Panc1 (cell line): ENCODE results near the gene MCF2L2.

ENCODE experiments used
- TCF7L2 ChIP-seq: IDR thresholded peaks from 2 replicates; pipeline ENCODE4 v1.6.1; 2011; ENCODE audit warnings: mild to moderate bottlenecking, low read depth, low read length, inconsistent platforms
- TF ChIP-seq, protein P1 (sequence below): fragments of 450-650 bp; IDR thresholded peaks from 2 replicates; pipeline ENCODE4 v1.5.1; 2017; ENCODE audit warnings: mild to moderate bottlenecking

DNA sequence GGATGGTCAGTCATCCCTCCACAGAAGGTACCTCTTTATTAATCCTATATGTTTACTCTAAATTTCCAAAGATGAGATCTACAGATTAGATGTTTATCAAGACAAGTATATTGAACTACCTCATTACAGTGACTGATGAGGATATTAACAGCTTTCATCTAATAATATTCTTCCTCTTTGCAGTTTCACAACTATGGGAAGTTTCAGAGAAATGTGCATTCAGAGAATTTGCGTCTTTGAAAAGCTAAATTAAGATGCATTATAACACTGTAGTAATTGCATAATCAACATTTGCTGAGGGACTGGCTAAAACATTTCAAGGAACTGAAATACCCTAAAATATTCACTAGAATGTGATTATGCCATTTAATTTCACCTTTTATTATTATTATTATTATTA, 46.7 kb downstream of the MCF2L2 start:
- TF ChIP-seq, protein P1, sequence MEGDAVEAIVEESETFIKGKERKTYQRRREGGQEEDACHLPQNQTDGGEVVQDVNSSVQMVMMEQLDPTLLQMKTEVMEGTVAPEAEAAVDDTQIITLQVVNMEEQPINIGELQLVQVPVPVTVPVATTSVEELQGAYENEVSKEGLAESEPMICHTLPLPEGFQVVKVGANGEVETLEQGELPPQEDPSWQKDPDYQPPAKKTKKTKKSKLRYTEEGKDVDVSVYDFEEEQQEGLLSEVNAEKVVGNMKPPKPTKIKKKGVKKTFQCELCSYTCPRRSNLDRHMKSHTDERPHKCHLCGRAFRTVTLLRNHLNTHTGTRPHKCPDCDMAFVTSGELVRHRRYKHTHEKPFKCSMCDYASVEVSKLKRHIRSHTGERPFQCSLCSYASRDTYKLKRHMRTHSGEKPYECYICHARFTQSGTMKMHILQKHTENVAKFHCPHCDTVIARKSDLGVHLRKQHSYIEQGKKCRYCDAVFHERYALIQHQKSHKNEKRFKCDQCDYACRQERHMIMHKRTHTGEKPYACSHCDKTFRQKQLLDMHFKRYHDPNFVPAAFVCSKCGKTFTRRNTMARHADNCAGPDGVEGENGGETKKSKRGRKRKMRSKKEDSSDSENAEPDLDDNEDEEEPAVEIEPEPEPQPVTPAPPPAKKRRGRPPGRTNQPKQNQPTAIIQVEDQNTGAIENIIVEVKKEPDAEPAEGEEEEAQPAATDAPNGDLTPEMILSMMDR = no peak
- no peak for TF ChIP-seq TCF7L2
